Fibroblast of peridontal ligament (primary cell): ENCODE measurements around the gene SKAP1.
A peak's percentile ranks its signal among the peaks of the same experiment; 100 is the strongest.
"Not testable (repeated sequence)": the region's sequence is repeated elsewhere in the genome, so short reads cannot be mapped to it uniquely, and the experiment has no call there.

ENCODE experiments used
- DNase-seq: peaks from one replicate; pipeline ENCODE4 v3.0.0-alpha.2; 2010; ENCODE audit errors: extremely low read depth

Gene SKAP1

DNA sequence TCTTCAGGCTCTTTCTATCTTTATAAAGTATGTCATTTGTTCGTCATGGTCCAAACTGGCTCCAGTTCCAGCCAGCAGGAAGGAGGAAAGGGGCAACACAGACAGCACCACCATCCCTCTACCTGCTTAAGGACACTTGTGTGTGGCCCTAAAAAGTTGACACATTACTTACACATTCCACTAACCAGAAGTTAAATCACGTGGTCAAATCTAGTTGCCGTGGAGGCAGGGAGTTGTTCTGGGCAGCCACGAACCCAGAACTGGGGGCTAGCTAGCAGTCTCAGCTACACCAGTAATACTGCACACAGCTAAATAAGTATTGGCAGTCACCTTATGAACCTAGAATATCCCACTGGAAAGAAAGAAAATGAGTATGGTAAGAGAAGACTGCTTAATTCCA is 218.2 kb downstream of the SKAP1 start:
- no peak for DNase-seq

DNA sequence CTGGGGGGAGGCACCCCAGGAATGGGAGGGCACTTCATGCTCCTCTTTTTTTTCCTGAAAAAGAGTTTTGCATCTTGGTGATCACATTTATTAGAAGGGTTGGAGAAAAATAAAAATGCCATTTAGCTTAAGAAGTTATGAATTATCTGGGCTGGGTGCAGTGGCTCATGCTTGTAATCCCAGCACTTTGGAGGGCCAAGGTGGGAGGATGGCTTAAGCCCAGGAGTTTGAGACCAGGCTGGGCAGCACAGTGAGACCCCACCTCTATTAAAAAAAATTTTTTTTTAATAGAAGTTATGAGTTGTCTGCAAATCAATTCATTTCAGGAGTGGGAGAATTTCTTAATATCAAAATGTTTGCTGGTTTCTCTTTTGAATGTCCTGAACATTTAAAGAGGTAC is 219.0 kb downstream of the SKAP1 start:
- DNase-seq, result no peak

DNA sequence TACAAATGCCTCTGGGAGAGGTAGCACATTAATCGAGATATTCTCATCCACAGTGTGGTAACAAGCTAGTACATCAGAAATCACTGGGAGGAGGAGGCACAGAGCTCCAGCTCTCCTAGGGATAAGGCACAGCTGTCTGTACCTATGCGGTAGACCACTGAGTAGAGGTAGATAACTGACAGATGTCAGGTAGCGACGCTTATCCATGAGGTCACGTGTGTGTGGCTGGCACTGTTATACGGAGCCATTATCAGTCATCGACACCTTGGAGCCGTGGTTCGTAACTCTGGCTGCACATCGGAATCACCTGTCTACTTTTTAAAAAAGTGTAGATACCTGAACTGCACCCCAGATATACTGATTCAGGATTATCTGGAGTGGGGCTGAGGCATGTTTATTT is 220.0 kb downstream of the SKAP1 start:
- no peak for DNase-seq

DNA sequence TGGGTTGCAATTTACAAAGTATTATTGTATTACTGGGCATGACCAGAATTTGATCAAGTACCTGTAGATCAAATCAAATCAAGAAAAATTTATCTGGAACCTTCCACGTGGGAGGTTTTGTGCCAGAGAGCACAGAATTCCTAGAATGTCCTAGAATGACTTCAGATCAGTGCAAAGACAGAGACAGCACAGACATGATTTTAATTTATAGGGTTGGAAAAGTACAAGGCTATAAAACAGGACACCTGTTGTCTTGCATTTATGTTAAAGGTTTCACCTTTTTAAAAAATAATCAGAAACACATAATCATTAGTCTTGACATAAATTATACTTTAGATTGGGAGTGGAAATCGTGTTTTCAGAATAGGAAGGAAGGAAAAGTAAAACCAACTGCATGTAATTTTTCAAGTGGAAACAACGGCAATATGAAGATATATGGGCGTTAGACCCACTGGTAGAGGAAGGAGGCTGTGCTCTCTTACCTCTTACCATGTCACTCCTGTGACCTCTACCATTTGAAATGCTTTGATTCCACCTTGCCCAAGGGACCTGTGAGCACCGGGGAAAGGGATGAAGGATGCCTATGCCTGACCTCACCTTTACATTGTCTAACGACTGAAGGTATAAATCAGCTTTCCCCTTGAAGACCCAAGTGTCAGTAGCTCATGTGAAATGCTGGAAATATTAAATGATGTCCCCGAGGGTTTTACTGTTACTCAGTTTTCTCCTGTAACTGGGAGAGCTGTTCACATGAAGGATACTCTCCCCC is 222.1 kb downstream of the SKAP1 start:
- DNase-seq, result no peak

DNA sequence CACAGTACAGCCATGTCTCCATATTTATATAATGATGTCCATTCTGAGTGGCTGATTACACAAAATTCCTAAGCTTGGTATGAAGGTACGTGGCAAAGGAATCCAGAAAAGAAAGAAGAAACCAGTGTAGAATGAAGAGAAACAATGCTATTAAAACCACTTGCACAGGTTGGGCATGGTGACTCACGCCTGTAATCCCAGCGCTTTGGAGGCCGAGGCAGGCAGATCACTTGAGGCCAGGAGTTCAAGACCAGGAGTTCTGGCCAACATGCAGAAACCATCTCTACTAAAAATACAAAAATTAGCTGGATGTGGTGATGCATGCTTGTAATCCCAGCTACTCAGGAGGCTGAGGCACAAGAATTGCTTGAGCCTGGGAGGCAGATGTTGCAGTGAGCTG is 223.0 kb downstream of the SKAP1 start:
- DNase-seq, result not testable (repeated sequence)

DNA sequence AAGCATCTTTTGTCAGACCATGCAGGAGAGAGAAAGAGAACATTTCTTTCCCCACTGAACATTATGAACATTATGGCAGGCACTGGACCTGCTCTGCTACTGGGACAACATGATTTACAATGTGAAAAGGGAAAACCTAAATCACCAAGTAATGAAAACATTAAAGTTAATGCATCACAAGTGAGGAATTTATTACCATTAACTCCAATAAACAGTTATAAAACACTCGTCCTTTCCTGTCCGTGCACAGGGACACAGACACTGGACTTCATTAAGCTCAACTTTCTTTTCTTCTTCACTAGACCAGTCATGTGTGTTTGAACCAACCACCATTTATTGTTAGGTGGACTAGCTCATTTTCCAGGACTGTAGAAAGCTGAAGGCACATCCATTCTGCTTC is 227.1 kb downstream of the SKAP1 start:
- DNase-seq, result no peak

DNA sequence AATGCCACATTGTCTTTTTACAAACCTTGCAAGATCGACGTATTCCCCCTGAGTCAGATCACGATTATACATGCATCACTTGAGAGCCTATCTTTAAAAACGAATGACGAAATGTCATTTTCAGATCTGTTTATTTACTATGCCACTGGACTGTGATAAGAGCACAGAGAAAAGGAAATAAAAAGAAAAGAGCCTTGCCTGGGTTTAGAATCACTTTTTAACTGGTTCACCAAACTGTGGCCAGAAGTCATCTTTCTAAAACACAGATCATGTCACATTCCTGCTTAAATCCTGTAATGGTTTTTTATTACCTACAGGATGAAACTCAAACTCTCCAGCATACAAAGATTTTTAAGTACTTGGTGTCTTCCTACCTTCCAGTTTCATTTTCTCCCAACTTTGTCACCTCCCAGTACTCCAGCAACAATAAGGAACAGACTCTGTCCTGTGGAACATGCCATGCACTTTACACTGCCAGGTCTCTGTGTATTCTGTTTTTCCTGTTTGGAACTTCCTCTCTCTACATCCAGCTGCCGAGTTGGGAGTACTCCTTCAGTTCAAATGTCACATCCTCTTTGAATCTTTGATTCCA is 231.0 kb downstream of the SKAP1 start:
- DNase-seq, result no peak

DNA sequence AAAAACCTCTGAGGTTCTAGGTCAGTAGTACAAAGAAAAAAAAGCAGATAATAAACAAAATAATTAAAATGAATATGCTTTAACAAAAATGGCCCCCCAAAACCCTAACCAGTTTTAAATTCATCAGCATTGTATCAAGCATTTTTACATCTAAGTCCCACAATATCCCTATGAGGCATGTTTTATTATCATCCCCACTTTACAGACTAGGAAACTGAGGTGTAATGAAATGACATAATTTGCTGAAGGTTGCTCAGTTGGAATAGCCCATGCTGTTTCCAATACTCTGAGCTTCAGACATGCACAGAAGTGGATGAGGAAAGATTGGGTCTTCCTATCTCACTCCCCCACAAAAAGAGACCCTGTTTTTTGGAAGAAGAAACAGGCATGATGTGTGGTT is 234.1 kb downstream of the SKAP1 start:
- DNase-seq, result no peak

DNA sequence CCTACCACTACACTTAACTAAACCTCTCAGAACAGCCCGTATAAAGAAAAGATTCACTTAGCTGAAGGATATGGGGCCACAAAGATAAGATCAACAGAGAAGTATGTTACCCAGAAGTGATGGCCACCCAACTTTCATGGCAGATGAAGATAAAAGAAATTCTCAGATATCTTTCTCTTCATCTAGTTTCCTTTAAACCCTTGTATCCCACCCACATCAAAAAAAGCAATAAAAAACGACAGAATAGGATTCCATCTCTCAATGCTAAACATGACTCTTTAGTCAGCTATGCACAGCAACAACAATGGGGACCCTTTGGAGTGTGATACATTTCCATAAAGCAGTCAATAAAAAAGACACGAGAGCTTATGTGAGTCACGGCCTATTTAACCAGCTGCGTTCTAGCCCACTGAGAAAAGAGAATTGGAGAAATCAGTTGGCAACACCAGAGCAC is 235.9 kb downstream of the SKAP1 start:
- peak; percentile 10 for DNase-seq

DNA sequence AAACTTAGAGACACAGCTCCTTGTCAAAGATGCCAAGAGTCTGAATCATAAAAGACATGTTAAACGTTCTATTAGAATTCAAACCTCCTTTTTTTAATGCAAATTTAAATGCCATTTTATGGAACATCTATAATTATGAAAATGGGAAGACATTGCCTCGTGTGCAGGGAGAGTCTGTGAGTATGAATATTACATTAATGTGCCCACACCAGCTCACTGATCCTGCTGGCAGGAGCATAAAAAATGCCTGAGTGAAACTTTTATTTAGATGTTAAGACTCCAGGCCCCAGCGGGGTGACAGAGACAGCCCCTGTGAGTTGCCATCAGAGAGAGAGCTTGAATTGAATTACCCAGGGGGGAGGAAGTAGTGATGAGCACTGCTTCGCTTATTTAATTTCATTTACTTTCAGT is 237.7 kb downstream of the SKAP1 start:
- no peak for DNase-seq

DNA sequence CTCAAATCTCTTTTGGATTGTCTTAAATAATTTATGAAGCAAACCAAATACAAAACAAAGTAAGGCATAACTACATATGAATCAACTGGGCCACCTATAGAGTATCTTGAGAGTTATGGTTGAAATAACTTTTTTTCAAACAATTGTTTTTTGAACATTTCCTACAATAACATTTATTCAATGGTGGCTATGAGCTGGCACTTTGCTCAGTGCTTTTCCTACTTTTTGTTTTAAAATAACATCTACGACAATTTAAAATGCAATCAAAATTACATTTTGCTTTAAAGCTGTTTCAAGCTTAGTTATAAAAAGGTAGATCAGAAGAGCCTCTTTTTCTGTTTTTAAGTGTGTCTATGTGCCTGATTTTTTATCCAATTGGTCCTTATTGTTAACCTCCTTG is 238.7 kb downstream of the SKAP1 start:
- DNase-seq, result no peak

DNA sequence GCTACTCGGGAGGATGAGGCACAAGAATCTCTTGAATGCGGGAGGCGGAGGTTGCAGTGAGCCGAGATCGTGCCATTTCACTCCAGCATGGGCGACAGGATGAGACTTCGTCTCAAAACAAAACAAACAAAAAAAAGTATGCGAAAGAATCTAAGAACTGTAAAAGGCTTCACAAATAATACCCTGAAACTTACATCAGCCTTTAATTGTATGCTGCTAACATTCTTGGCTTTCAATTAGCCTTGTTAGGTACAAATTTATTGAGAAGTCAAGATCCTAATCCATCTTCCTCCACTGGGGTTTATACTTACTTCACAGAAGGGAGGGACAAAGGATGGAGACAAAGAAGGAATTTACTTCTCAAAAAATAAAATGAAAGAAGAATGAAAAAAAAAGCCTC is 239.1 kb downstream of the SKAP1 start:
- no peak for DNase-seq

DNA sequence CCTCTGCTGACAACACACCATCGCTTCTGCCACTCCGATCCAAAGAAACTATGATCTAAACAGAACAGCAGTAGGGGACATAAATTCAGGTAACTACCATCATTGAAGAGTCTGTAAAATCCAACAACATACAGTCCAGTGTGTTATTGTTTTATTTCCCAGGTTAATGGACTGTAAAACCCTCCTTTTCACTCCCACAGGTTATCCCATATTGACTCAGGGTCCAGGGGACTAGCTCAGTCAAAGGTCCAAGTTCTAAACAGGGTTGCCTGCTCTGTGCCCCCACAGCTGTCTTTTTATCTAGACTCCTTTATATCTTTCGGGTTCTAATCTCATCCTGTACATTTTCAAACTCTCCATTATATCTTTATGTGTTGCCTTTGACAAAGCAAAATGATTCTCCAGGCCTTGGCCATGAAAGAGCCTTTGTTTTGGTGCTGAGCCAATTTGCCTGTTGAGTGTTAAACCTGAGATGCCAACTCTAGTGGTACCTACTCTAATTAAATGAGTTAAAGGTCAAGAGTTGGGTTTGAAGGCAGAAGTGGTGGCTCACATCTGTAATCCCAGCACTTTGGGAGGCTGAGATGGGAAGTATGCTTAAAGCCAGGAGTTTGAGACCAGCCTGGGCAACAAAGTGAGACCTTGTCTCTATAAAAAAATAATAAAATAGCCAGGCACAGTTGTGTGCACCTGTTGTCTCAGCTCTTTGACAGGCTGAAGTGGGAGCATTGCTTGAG is 242.0 kb downstream of the SKAP1 start:
- no peak for DNase-seq

DNA sequence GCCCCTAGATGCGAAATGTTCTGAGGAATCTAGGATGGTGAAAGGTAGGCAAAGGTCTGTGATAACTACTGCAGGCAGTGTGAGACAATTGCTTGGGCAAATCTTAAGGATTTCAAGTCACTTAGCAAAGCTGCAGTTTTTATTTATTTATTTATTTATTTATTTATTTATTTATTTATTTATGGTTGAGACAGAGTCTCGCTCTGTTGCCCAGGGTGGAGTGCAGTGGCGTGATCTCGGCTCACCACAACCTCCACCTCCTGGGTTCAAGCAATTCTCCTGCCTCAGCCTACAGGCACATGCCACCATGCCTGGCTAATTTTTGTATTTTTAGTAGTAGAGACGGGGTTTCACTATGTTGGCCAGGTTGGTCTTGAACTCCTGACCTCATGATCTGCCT is 243.7 kb downstream of the SKAP1 start:
- DNase-seq, result not testable (repeated sequence)

DNA sequence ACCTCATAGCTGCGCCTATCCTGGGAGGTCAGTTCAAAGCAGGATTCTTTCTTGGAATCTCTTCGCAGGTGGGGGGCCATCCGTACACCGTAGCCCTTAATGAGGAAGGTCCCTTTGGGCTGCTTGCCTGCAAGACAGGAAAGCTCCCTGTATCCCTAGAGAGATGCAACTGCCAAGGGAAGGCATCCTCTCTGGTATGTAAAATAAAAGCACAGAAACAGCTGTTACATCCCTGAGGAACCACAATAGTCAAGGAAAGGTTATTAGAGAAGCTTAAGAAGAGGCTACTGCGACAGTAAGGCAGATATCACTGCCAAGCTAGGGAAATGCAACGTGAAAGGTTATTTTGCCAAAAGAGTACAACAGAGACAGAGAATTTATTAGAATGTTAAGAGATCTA is 245.3 kb downstream of the SKAP1 start:
- DNase-seq, result no peak

DNA sequence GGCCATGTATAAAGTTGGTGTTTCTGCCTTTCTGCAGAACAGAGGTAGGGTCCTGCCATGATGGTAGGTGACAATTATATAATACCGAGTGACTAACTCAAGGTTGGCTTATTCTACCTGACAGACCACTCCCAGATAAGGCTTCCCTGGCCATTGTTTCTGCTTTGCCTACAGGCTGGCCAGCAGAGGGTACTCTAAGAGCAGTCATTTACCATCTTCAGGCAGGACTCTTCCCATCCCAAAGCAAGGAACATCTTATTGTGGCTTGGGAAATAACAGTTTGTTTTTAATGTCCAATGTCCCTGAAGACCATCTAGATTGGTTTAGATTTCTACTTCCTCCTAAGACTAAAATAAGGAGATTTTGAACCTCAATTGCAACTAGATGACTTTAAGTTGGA is 248.4 kb downstream of the SKAP1 start:
- peak; percentile 8 for DNase-seq

DNA sequence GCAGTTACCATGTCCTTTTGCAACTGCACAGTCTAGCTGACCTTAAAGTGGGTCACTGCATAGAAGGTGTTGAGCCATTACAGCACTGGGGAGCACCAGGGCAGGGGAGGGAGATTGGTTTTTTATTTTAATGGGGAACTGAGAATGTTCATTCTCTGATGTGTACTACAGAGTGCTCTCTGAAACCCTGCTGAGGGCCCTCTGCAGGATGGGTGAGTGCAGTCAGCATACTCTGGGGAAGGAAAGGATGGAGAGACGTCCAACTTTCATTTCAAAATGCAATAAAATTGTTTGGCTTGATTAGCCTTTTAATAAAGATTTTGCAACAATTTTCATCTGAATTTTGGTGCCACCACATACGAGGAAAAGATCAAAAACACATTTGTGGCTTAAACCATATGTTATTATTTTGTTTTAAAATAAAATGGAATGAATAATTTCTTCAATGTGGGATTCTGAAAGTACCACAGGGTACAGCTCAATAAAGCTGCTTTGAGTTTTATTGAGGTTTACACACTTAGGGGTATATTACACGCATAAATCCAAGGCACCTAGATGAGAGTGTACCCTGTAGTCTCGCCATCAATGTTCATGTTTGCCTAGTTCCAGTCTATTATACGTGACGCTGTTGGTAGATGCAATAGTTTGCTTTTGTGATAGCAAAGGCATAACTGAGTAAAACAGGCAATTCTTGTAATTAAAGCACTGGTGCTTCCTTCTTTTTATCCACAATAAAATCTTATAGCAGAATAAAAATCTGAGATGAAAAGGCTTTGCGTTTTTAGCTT is 249.0 kb downstream of the SKAP1 start:
- DNase-seq, result no peak

DNA sequence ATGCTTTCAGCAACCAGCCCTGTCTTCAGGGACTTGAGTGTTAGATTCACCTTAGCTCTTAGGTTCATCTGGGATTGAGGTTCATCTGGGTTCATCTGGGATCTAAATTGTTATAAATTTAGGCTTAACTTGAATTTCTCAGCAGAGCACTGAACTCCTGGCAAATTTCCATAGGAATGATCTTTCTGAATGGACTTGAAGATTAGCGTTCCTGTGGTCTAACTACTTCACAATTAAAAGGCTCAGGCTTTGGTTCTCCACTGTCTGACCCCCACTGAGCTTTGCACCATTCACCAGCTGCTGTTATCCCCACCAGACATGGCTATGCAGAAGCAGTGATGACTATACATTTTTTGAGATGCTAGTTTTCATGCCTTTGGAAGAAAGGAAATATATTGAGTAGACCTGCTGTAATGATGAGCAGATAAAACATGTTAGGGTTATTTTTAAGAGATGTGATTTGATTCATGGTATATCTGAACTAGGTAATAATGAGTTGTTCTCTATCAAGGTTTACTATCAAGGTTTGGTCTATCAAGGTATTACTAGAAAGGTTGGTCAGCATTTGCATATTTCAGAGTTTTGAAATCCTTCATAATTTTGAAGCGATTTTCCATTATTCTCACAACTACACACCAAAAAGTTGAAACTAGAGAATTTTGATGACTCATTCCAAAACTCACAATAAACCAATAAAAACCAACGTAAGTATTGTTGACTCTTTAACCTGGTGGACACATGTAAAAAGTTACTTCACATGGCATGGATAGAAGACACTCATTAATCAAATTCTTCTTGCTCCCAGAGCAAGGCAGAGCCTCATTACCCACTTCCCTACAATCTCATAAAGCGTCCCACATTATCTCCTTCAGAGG is 250.7 kb downstream of the SKAP1 start:
- DNase-seq, result peak; percentile 15

DNA sequence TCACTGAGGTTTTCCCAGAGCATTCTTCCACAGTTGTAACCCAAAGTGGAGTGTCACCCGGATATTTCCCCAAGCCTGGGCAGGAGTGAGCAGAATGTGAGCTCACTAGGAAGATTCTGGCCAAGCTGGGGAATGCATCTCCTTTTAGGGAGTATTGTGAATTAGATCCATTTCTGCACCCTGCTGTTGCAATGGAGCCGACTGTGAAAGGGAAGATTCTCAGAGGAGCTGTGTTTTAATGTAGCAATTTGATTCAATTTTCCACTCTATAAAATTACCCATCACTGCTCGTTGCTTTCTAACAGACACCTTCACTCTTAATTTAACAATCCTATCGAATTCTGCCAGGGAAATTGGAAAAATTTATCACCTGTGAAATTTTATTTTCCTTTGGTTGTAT is 251.7 kb downstream of the SKAP1 start:
- DNase-seq, result no peak

DNA sequence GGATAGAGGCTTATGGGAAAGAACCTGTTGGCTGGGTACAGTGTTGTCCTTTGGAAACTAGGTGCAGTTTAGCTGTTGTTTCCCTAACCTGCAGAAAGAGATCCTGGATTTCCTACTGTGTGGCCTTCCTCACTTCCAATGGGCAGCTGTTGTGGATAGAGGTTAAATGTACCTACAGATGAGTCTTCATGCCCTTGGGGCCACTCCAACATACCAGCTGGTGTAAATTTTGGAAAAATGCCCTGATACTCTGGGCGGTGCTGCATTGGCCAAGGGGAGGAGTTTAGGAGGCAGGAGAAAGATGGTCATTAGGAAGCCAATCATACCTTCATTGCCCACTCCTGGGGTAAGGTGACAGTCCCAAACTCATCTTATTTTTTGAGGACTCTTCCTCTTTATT is 252.2 kb downstream of the SKAP1 start:
- no peak for DNase-seq

DNA sequence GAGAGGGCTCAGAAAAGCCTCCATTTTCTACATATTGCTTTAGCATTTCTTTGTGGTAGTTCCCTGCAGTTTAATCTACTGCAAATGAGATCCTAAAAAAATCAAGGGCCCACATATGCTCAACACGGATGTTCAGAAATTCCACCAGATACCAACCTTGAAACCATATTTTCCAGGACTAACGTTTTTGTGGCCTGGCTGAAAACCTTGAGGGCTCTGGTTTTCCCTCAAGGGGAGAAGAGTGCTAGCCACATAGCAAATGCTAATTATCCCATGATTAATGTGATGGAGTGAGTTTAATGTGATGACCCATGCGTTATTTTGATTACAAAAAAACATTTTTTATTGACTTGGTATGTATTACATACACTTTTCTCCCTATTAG is 253.6 kb downstream of the SKAP1 start:
- DNase-seq, result no peak
